ENCODE measurements around the gene PTF1A.

The PTF1A gene

DNA sequence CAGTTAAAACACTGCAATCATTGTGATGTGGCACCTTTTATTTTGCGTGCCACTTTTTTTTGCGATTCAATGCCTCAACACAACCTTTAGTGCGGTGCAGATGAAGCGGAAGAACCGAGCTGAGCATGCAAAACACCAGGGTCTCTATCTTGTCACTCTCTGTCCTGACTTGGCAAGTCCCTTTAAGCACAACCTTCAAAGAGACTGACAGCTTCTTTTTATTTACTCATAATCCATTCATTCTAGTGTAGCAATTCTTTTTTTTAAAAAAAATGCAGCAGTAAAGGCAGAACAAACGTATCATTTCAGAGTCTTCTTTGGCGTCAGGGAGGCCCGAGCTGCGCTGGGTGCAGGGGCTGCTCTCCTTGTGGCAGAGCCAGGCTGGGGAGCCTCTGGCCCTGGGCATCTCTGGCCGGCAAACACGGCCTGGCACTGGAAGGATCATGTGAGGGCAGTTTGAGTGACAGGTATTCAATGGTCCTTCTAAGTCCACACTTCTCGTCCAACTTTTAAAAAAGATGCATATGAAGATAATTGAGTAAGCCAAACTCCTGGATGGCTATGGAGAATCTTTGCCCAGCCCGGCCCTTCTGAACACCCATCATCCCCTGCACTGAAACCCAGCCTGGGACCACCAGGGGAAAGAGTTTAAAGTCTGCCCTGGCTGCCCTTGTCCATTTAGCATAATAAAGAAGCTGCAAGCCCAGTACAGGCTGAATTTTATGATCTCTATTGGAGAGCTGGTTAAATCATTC lies 3.9 kb downstream of the PTF1A start:
- Histone ChIP-seq H3K23ac (ENCODE audit: low read depth, low read length, poor library complexity) (no peak overlapping the region), H3K4ac (ENCODE audit: low read length) (no peak overlapping the region), H3K14ac (ENCODE audit: low read length) (no peak overlapping the region), H3K4me3 (ENCODE audit: low read length in 2 of 2) (no peak overlapping the region), H2BK5ac (ENCODE audit: low read length) (no peak overlapping the region), H3K36me3 (replicated peaks in 1 of 2; ENCODE audit: control insufficient read depth in 2 of 2, insufficient read depth in 2 of 2, low read length in 2 of 2) (no peaks in the 10 kb centered on the region), H4K91ac (ENCODE audit: low read depth, low read length, poor library complexity) (no peak overlapping the region), H3K79me1 (ENCODE audit: low read depth, low read length) (no peaks in the 10 kb centered on the region), H3K27ac (replicated peaks; ENCODE audit: low read length) (no peak overlapping the region), H4K8ac (ENCODE audit: low read depth, low read length) (no peak overlapping the region), H2AFZ (ENCODE audit: low read length) (no peak overlapping the region), H3K9ac (ENCODE audit: low read depth, low read length, poor library complexity) (no peak overlapping the region), H3K4me1 (ENCODE audit: control insufficient read depth in 2 of 2, insufficient read depth in 1 of 2, low read depth in 1 of 2, low read length in 2 of 2) (peaks cover 0 to 6% of the 10 kb centered on the region in 2 donors), H3K4me2 (ENCODE audit: insufficient read depth, low read length, poor library complexity, severe bottlenecking) (no peak overlapping the region), H2BK15ac (ENCODE audit: low read length) (no peak overlapping the region), H2BK120ac (ENCODE audit: low read depth, low read length) (no peak overlapping the region), H2BK12ac (ENCODE audit: low read length) (no peak overlapping the region), H2AK5ac (ENCODE audit: low read depth, low read length) (no peak overlapping the region), H3K18ac (ENCODE audit: low read length) (no peak overlapping the region), H3K27me3 (ENCODE audit: control insufficient read depth in 3 of 3, insufficient read depth in 3 of 3, low read depth in 1 of 3, low read length in 3 of 3) (peaks cover 53 to 99% (median 96%) of the 10 kb centered on the region in 3 experiments), H3K9me3 (replicated peaks in 1 of 2; ENCODE audit: control insufficient read depth in 2 of 2, insufficient read depth in 1 of 2, low read depth in 1 of 2, low read length in 2 of 2) (no peaks in the 10 kb centered on the region)
- WGBS, 2 donors (ENCODE audit: extremely low coverage in 2 of 2, insufficient read length in 2 of 2, insufficient replicate concordance in 1 of 2) = no CpG with 5 or more reads among the region's 13 CpGs
- no peak for DNase-seq (ENCODE audit: low spot score)

DNA sequence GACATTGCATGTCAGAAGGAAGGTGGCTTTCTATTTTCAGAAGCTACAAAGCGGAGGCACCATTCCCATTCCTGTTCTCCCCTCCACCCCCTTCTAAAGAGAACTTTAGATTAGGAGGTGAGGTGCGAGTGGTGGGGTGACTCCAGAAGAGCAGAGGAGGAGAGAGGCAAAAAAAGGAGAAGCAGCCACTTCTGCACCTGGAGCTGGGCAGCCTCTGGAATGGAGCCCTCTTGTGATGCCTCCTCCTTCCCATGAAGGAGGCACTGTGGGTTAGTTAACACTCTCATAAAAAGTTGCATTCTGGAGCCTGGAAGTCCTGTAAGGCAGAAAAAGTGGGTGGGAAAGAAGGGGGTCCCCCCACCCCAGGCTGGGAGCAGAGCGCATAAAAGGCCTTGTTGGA lies 4.8 kb downstream of the PTF1A start:
- H4K91ac ChIP-seq (ENCODE audit: low read depth, low read length, poor library complexity) = no peak overlapping the region
- no peak overlapping the region for H3K27ac ChIP-seq (replicated peaks; ENCODE audit: low read length)
- no peak overlapping the region for H2BK12ac ChIP-seq (ENCODE audit: low read length)
- no peak overlapping the region for H2AFZ ChIP-seq (ENCODE audit: low read length)
- no peak overlapping the region for H2BK15ac ChIP-seq (ENCODE audit: low read length)
- H3K23ac ChIP-seq (ENCODE audit: low read depth, low read length, poor library complexity) = no peak overlapping the region
- H3K18ac ChIP-seq (ENCODE audit: low read length) = no peak overlapping the region
- H3K4me3 ChIP-seq (ENCODE audit: low read length in 2 of 2) = no peak overlapping the region
- no peaks in the 10 kb centered on the region for H3K79me1 ChIP-seq (ENCODE audit: low read depth, low read length)
- H3K27me3 ChIP-seq (ENCODE audit: control insufficient read depth in 3 of 3, insufficient read depth in 3 of 3, low read depth in 1 of 3, low read length in 3 of 3) = peaks cover 46 to 97% (median 96%) of the 10 kb centered on the region in 3 experiments
- no CpG with 5 or more reads among the region's 3 CpGs for WGBS, 2 donors (ENCODE audit: extremely low coverage in 2 of 2, insufficient read length in 2 of 2, insufficient replicate concordance in 1 of 2)
- H3K36me3 ChIP-seq (replicated peaks in 1 of 2; ENCODE audit: control insufficient read depth in 2 of 2, insufficient read depth in 2 of 2, low read length in 2 of 2) = no peaks in the 10 kb centered on the region
- no peak overlapping the region for H4K8ac ChIP-seq (ENCODE audit: low read depth, low read length)
- no peak overlapping the region for H3K4ac ChIP-seq (ENCODE audit: low read length)
- no peak overlapping the region for H3K14ac ChIP-seq (ENCODE audit: low read length)
- peaks cover 0 to 2% of the 10 kb centered on the region in 2 donors for H3K4me1 ChIP-seq (ENCODE audit: control insufficient read depth in 2 of 2, insufficient read depth in 1 of 2, low read depth in 1 of 2, low read length in 2 of 2)
- no peak for DNase-seq (ENCODE audit: low spot score)
- no peak overlapping the region for H3K4me2 ChIP-seq (ENCODE audit: insufficient read depth, low read length, poor library complexity, severe bottlenecking)
- H3K9me3 ChIP-seq (replicated peaks in 1 of 2; ENCODE audit: control insufficient read depth in 2 of 2, insufficient read depth in 1 of 2, low read depth in 1 of 2, low read length in 2 of 2) = no peaks in the 10 kb centered on the region
- no peak overlapping the region for H3K9ac ChIP-seq (ENCODE audit: low read depth, low read length, poor library complexity)
- H2BK5ac ChIP-seq (ENCODE audit: low read length) = no peak overlapping the region
- H2BK120ac ChIP-seq (ENCODE audit: low read depth, low read length) = no peak overlapping the region
- no peak overlapping the region for H2AK5ac ChIP-seq (ENCODE audit: low read depth, low read length)

DNA sequence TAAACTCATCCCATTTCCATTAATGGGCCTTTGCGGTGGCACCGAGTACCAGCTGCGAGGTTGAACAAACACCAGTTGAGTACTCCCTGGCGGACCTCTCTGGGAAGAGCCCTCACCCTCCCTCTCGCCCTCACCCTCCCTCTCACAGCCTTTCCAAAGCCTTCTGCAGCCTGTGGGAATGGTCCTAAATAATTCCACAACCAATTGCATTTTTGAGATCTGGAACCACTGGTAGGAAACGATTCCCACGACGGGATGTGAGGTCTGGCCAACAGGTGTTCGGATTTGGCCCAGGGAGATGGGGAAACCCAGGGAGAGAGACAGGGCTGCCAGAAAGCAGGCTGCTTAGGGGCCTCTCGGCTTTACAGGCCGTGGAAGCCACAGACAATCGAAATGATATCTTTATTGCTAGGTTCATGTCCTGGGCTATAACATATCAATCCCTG lies 5.3 kb downstream of the PTF1A start:
- Histone ChIP-seq H3K23ac (ENCODE audit: low read depth, low read length, poor library complexity) (no peak overlapping the region), H2AK5ac (ENCODE audit: low read depth, low read length) (no peak overlapping the region), H3K9me3 (replicated peaks in 1 of 2; ENCODE audit: control insufficient read depth in 2 of 2, insufficient read depth in 1 of 2, low read depth in 1 of 2, low read length in 2 of 2) (no peaks in the 10 kb centered on the region), H3K9ac (ENCODE audit: low read depth, low read length, poor library complexity) (no peak overlapping the region), H3K4me1 (ENCODE audit: control insufficient read depth in 2 of 2, insufficient read depth in 1 of 2, low read depth in 1 of 2, low read length in 2 of 2) (peaks cover 0 to 2% of the 10 kb centered on the region in 2 donors), H3K18ac (ENCODE audit: low read length) (no peak overlapping the region), H3K36me3 (replicated peaks in 1 of 2; ENCODE audit: control insufficient read depth in 2 of 2, insufficient read depth in 2 of 2, low read length in 2 of 2) (no peaks in the 10 kb centered on the region), H4K91ac (ENCODE audit: low read depth, low read length, poor library complexity) (no peak overlapping the region), H3K4ac (ENCODE audit: low read length) (no peak overlapping the region), H3K27me3 (ENCODE audit: control insufficient read depth in 3 of 3, insufficient read depth in 3 of 3, low read depth in 1 of 3, low read length in 3 of 3) (peaks cover 46 to 99% (median 97%) of the 10 kb centered on the region in 3 experiments), H2BK5ac (ENCODE audit: low read length) (no peak overlapping the region), H3K27ac (replicated peaks; ENCODE audit: low read length) (no peak overlapping the region), H2BK15ac (ENCODE audit: low read length) (no peak overlapping the region), H3K79me1 (ENCODE audit: low read depth, low read length) (no peaks in the 10 kb centered on the region), H3K14ac (ENCODE audit: low read length) (no peak overlapping the region), H3K4me3 (ENCODE audit: low read length in 2 of 2) (no peak overlapping the region), H3K4me2 (ENCODE audit: insufficient read depth, low read length, poor library complexity, severe bottlenecking) (no peak overlapping the region), H2BK12ac (ENCODE audit: low read length) (no peak overlapping the region), H2AFZ (ENCODE audit: low read length) (no peak overlapping the region), H2BK120ac (ENCODE audit: low read depth, low read length) (no peak overlapping the region), H4K8ac (ENCODE audit: low read depth, low read length) (no peak overlapping the region)
- no peak for DNase-seq (ENCODE audit: low spot score)
- no CpG with 5 or more reads among the region's 12 CpGs for WGBS, 2 donors (ENCODE audit: extremely low coverage in 2 of 2, insufficient read length in 2 of 2, insufficient replicate concordance in 1 of 2)

DNA sequence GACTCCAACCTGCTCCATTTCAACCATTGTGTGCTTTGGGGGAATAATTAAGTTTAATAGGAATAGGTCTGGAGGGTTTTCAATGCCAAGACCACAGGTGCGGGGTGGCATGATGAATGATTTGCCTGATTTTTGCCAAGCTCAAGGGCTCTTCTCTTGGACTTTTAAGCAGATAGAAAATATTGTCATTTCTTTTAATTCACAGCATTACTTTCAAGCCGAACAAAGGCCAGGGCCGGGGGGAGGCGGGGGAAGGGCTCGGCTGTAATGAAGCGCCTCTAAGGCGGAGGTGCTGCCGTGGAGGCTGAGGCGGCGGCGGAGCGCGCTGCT lies 6.5 kb downstream of the PTF1A start:
- no peaks in the 10 kb centered on the region for H3K9me3 ChIP-seq (replicated peaks in 1 of 2; ENCODE audit: control insufficient read depth in 2 of 2, insufficient read depth in 1 of 2, low read depth in 1 of 2, low read length in 2 of 2)
- H3K79me1 ChIP-seq (ENCODE audit: low read depth, low read length) = no peaks in the 10 kb centered on the region
- no peak overlapping the region for H3K23ac ChIP-seq (ENCODE audit: low read depth, low read length, poor library complexity)
- no peak overlapping the region for H2BK12ac ChIP-seq (ENCODE audit: low read length)
- H3K27me3 ChIP-seq (ENCODE audit: control insufficient read depth in 3 of 3, insufficient read depth in 3 of 3, low read depth in 1 of 3, low read length in 3 of 3) = peaks cover 40 to 100% (median 97%) of the 10 kb centered on the region in 3 experiments
- no CpG with 5 or more reads among the region's 13 CpGs for WGBS, 2 donors (ENCODE audit: extremely low coverage in 2 of 2, insufficient read length in 2 of 2, insufficient replicate concordance in 1 of 2)
- H2AK5ac ChIP-seq (ENCODE audit: low read depth, low read length) = no peak overlapping the region
- no peak for DNase-seq (ENCODE audit: low spot score)
- no peak overlapping the region for H3K27ac ChIP-seq (replicated peaks; ENCODE audit: low read length)
- H3K4me3 ChIP-seq (ENCODE audit: low read length in 2 of 2) = no peak overlapping the region
- H4K8ac ChIP-seq (ENCODE audit: low read depth, low read length) = no peak overlapping the region
- H3K4me2 ChIP-seq (ENCODE audit: insufficient read depth, low read length, poor library complexity, severe bottlenecking) = peak overlapping the region; percentile 64
- H2BK120ac ChIP-seq (ENCODE audit: low read depth, low read length) = no peak overlapping the region
- no peak overlapping the region for H2BK15ac ChIP-seq (ENCODE audit: low read length)
- no peaks in the 10 kb centered on the region for H3K36me3 ChIP-seq (replicated peaks in 1 of 2; ENCODE audit: control insufficient read depth in 2 of 2, insufficient read depth in 2 of 2, low read length in 2 of 2)
- no peak overlapping the region for H3K9ac ChIP-seq (ENCODE audit: low read depth, low read length, poor library complexity)
- peaks cover 0 to 2% of the 10 kb centered on the region in 2 donors for H3K4me1 ChIP-seq (ENCODE audit: control insufficient read depth in 2 of 2, insufficient read depth in 1 of 2, low read depth in 1 of 2, low read length in 2 of 2)
- no peak overlapping the region for H2BK5ac ChIP-seq (ENCODE audit: low read length)
- no peak overlapping the region for H2AFZ ChIP-seq (ENCODE audit: low read length)
- H3K4ac ChIP-seq (ENCODE audit: low read length) = no peak overlapping the region
- no peak overlapping the region for H4K91ac ChIP-seq (ENCODE audit: low read depth, low read length, poor library complexity)
- no peak overlapping the region for H3K18ac ChIP-seq (ENCODE audit: low read length)
- no peak overlapping the region for H3K14ac ChIP-seq (ENCODE audit: low read length)

Data from neuronal stem cell (in vitro differentiated cells).